Transverse colon (tissue), 4 donors: ENCODE results near the gene CDKAL1. TPM values are rescaled to one million over a fixed set of nuclear protein-coding genes. Genes with fewer than 3 reads are reported as not detected.

ENCODE experiments used
- DNase-seq: peaks from one replicate; pipeline ENCODE4 v3.0.0-alpha.2; 2019
- H3K27ac ChIP-seq, 4 donors: fragments of 200-600 bp; sonication (generic); 2 replicates each; pipeline ENCODE4 v1.5.1; 2016 to 2018; ENCODE audit warnings: inconsistent platforms in 4 of 4
- H3K27me3 ChIP-seq: fragments of 200-600 bp; sonication (generic); 2 replicates; pipeline ENCODE4 v1.5.1; 2017; ENCODE audit warnings: inconsistent platforms
- H3K36me3 ChIP-seq, 4 donors: fragments of 200-600 bp; sonication (generic); 2 replicates each; pipeline ENCODE4 v1.5.1; 2017 to 2019; ENCODE audit warnings: inconsistent platforms in 4 of 4
- H3K4me1 ChIP-seq, 4 donors: fragments of 200-600 bp; sonication (generic); 2 replicates each; pipeline ENCODE4 v1.5.1; 2017 to 2020; ENCODE audit warnings: inconsistent platforms in 4 of 4
- H3K4me3 ChIP-seq, 4 donors: fragments of 200-600 bp; sonication (generic); 1 replicate in 1 of 4; 2 replicates in 3 of 4; pipeline versions ENCODE4 v1.5.1 to v1.6.1; 2017 to 2019; ENCODE audit warnings: inconsistent platforms in 4 of 4
- H3K9me3 ChIP-seq, 2 donors: fragments of 200-600 bp; sonication (generic); 2 replicates each; pipeline ENCODE4 v1.5.1; 2017 to 2019; ENCODE audit warnings: inconsistent platforms in 2 of 2
- CTCF ChIP-seq, 5 experiments: fragments of 200-600 bp in 3 of 5; fragments of 450-650 bp in 2 of 5; sonication (generic) in 3 of 5; IDR thresholded peaks; 1 replicate in 2 of 5; 2 replicates in 3 of 5; pipeline ENCODE4 v1.5.1; 2016 to 2017; ENCODE audit warnings: antibody characterized with exemption in 5 of 5, inconsistent platforms in 3 of 5, mild to moderate bottlenecking in 2 of 5, moderate library complexity in 1 of 5
- EP300 ChIP-seq: sonication (generic); formaldehyde crosslinking; IDR thresholded peaks from one replicate; pipeline ENCODE4 v1.6.1; 2017; ENCODE audit warnings: antibody characterized with exemption, low read depth
- POLR2A ChIP-seq: fragments of 450-650 bp; IDR thresholded peaks from one replicate; pipeline ENCODE4 v1.6.1; 2016; ENCODE audit warnings: antibody characterized with exemption, mild to moderate bottlenecking, moderate library complexity
- POLR2AphosphoS5 ChIP-seq, 3 donors: sonication (generic); formaldehyde crosslinking; IDR thresholded peaks; one replicate each; pipeline ENCODE4 v1.6.1; 2016; ENCODE audit warnings: antibody characterized with exemption in 3 of 3
- WGBS, 2 donors: methylation state at CpG; one replicate each; pipeline ENCODE4 v1.1.5; 2018; ENCODE audit warnings: low coverage in 1 of 2; 5-methylcytosine and 5-hydroxymethylcytosine counted together
- in situ Hi-C, 4 donors: fragments of 200-750 bp; cut with MboI; loops; one replicate each; pipeline versions ENCODE4 v1.15.0 to v1.15.1; 2017; ENCODE audit warnings: low sequenced_read_pairs in 3 of 4, low pct_ligation_motif_present in 1 of 4, low pct_unique_long_range_greater_than_20kb in 1 of 4
- intact Hi-C: fragments of 100-400 bp; cut with DNase I; formaldehyde crosslinking; loops from one replicate; pipeline ENCODE4 v1.15.1; 2023; ENCODE audit warnings: low total_unique reads
- total RNA-seq, 4 donors: library from RNA; depleted of rRNA; stranded (reverse); fragments of >200 nt; gene quantifications; one replicate each; pipeline ENCODE4 v1.1.0, GENCODE V29; 2016

The CDKAL1 gene
- total RNA-seq, 4 donors from 2014 or later = 4.8 to 21.7 (median 12.5) TPM

GRCh38 chr6:21144928-21145327, 610.7 kb downstream of the CDKAL1 start:
- 58 to 100% methylated on average over 1 to 2 of the region's 2 CpGs for WGBS, 2 donors
- no peak overlapping the region for H3K4me3 ChIP-seq
- no peaks in the 10 kb centered on the region for H3K9me3 ChIP-seq
- intact Hi-C loops = no loop called here
- DNase-seq = no peak
- peaks cover 0 to 3% (median 0%) of the 10 kb centered on the region in 4 donors for H3K4me1 ChIP-seq
- no peaks in the 10 kb centered on the region for H3K36me3 ChIP-seq
- in situ Hi-C loops = no loop called here
- no peaks in the 10 kb centered on the region for H3K27me3 ChIP-seq
- TF ChIP-seq EP300 = no peak
- TF ChIP-seq POLR2A = no peak
- no peak for TF ChIP-seq CTCF (IDR thresholded peaks at IDR 0.05)
- TF ChIP-seq POLR2AphosphoS5 (IDR thresholded peaks at IDR 0.05) = no peak
- no peak overlapping the region for H3K27ac ChIP-seq

- Histone ChIP-seq H3K27ac (no peak overlapping the region), H3K36me3 (no peaks in the 10 kb centered on the region), H3K4me3 (no peak overlapping the region), H3K9me3 (no peaks in the 10 kb centered on the region), H3K4me1 (no peaks in the 10 kb centered on the region), H3K27me3 (no peaks in the 10 kb centered on the region)
- DNase-seq = no peak
- intact Hi-C loops = no loop called here
- TF ChIP-seq EP300 (no peak), POLR2AphosphoS5 (IDR thresholded peaks at IDR 0.05) (no peak), POLR2A (no peak), CTCF (IDR thresholded peaks at IDR 0.05) (no peak)
- in situ Hi-C loops = no loop called here
- 66 to 84% methylated on average over 2 of the region's 2 CpGs for WGBS, 2 donors
Observed at GRCh38 chr6:21147995-21148394, 613.7 kb downstream of the CDKAL1 start.

GRCh38 chr6:21149470-21149869, 615.2 kb downstream of the CDKAL1 start:
- in situ Hi-C loops (no loop called here), intact Hi-C loops (no loop called here)
- DNase-seq = no peak
- H3K9me3 ChIP-seq = no peaks in the 10 kb centered on the region
- no peaks in the 10 kb centered on the region for H3K4me1 ChIP-seq
- WGBS, 2 donors = 77 to 84% methylated on average over 6 of the region's 6 CpGs
- TF ChIP-seq POLR2A (no peak), EP300 (no peak), CTCF (IDR thresholded peaks at IDR 0.05) (no peak), POLR2AphosphoS5 (IDR thresholded peaks at IDR 0.05) (no peak)
- H3K4me3 ChIP-seq = no peak overlapping the region
- no peaks in the 10 kb centered on the region for H3K27me3 ChIP-seq
- H3K27ac ChIP-seq = no peak overlapping the region
- no peaks in the 10 kb centered on the region for H3K36me3 ChIP-seq

- no peaks in the 10 kb centered on the region for H3K9me3 ChIP-seq
- no peak for TF ChIP-seq POLR2AphosphoS5 (IDR thresholded peaks at IDR 0.05)
- no peak for TF ChIP-seq EP300
- TF ChIP-seq POLR2A = no peak
- TF ChIP-seq CTCF (IDR thresholded peaks at IDR 0.05) = no peak
- in situ Hi-C loops (no loop called here), intact Hi-C loops (no loop called here)
- DNase-seq = no peak
- no peaks in the 10 kb centered on the region for H3K4me1 ChIP-seq
- H3K27me3 ChIP-seq = no peaks in the 10 kb centered on the region
- 92 to 100% methylated on average over 1 of the region's 1 CpG for WGBS, 2 donors
- no peak overlapping the region for H3K4me3 ChIP-seq
- H3K27ac ChIP-seq = no peak overlapping the region
- no peaks in the 10 kb centered on the region for H3K36me3 ChIP-seq
Observed at GRCh38 chr6:21150667-21151066, 616.4 kb downstream of the CDKAL1 start.
